Cardiac muscle cell (in vitro differentiated cells and primary cell): ENCODE results near the gene MFSD12. TPM values are rescaled to one million over a fixed set of nuclear protein-coding genes. Genes with fewer than 3 reads are reported as not detected.

Experiments
- DNase-seq, 2 donors: peaks; one replicate each; pipeline versions ENCODE4 v3.0.0 to v3.0.0-alpha.2; 2010 to 2017; ENCODE audit warnings: low read depth in 1 of 2, low spot score in 1 of 2
- H3K27ac ChIP-seq: fragments of 200-600 bp; sonication (generic); 2 replicates; pipeline ENCODE4 v1.5.1; 2016
- H3K27me3 ChIP-seq: fragments of 200-600 bp; sonication (generic); 2 replicates; pipeline ENCODE4 v1.6.0; 2016; ENCODE audit warnings: control low read depth
- H3K36me3 ChIP-seq: fragments of 200-600 bp; sonication (generic); 2 replicates; pipeline ENCODE4 v1.5.1; 2016; ENCODE audit warnings: control low read depth
- H3K4me1 ChIP-seq: fragments of 200-600 bp; sonication (generic); 2 replicates; pipeline ENCODE4 v1.8.1; 2017; ENCODE audit warnings: low read depth, mild to moderate bottlenecking, mixed run types
- H3K4me3 ChIP-seq: fragments of 200-600 bp; sonication (generic); 2 replicates; pipeline ENCODE4 v1.5.1; 2016; ENCODE audit warnings: mild to moderate bottlenecking
- H3K9me3 ChIP-seq: fragments of 200-600 bp; sonication (generic); 2 replicates; pipeline ENCODE4 v1.5.1; 2017; ENCODE audit warnings: low read depth, mild to moderate bottlenecking, control low read depth
- CTCF ChIP-seq: IDR thresholded peaks from 2 replicates; pipeline ENCODE4 v1.5.1; 2012; ENCODE audit warnings: low read depth, mild to moderate bottlenecking, low read length
- polyA plus RNA-seq: library from polyadenylated mRNA; unstranded; fragments of >200 nt; fragmentation: Nextera tagmentation; extraction: Ambion mirVana; gene quantifications from 2 replicates; pipeline ENCODE4 v1.2.1, GENCODE V29; 2016
- total RNA-seq: library from RNA; depleted of rRNA; stranded (reverse); fragments of >200 nt; gene quantifications from 2 replicates; pipeline ENCODE4 v1.2.3, GENCODE V29; 2016

Gene MFSD12
- total and polyA plus RNA-seq, 2 experiments from 2014 or later = 71.8 to 89.0 TPM

GRCh38 chr19:3528080-3528479, 29.3 kb downstream of the MFSD12 start:
- Histone ChIP-seq H3K4me3 (no peak overlapping the region), H3K9me3 (no peaks in the 10 kb centered on the region), H3K4me1 (no peaks in the 10 kb centered on the region), H3K27me3 (no peaks in the 10 kb centered on the region), H3K36me3 (peaks cover 38% of the 10 kb centered on the region), H3K27ac (no peak overlapping the region)
- no peak for TF ChIP-seq CTCF
- DNase-seq = no peak

GRCh38 chr19:3527238-3527910, 30.0 kb downstream of the MFSD12 start:
- Histone ChIP-seq H3K36me3 (peaks cover 31% of the 10 kb centered on the region), H3K4me1 (no peaks in the 10 kb centered on the region), H3K4me3 (no peak overlapping the region), H3K27me3 (no peaks in the 10 kb centered on the region), H3K27ac (no peak overlapping the region), H3K9me3 (no peaks in the 10 kb centered on the region)
- DNase-seq = no peak
- no peak for TF ChIP-seq CTCF

GRCh38 chr19:3526507-3527237, 30.7 kb downstream of the MFSD12 start:
- DNase-seq = no peak
- Histone ChIP-seq H3K27ac (no peak overlapping the region), H3K4me3 (no peak overlapping the region), H3K4me1 (no peaks in the 10 kb centered on the region), H3K27me3 (no peaks in the 10 kb centered on the region), H3K36me3 (peaks cover 27% of the 10 kb centered on the region), H3K9me3 (no peaks in the 10 kb centered on the region)
- peak; percentile 7 for TF ChIP-seq CTCF

- peaks cover 27% of the 10 kb centered on the region for H3K36me3 ChIP-seq
- no peak overlapping the region for H3K4me3 ChIP-seq
- TF ChIP-seq CTCF = no peak
- H3K27ac ChIP-seq = no peak overlapping the region
- no peaks in the 10 kb centered on the region for H3K9me3 ChIP-seq
- H3K4me1 ChIP-seq = no peaks in the 10 kb centered on the region
- no peak for DNase-seq
- H3K27me3 ChIP-seq = no peaks in the 10 kb centered on the region
Observed at GRCh38 chr19:3524904-3525451, 32.4 kb downstream of the MFSD12 start.

GRCh38 chr19:3524078-3524842, 33.1 kb downstream of the MFSD12 start:
- Histone ChIP-seq H3K9me3 (no peaks in the 10 kb centered on the region), H3K27me3 (no peaks in the 10 kb centered on the region), H3K36me3 (peaks cover 27% of the 10 kb centered on the region), H3K4me3 (no peak overlapping the region), H3K4me1 (no peaks in the 10 kb centered on the region), H3K27ac (no peak overlapping the region)
- DNase-seq = no peak
- no peak for TF ChIP-seq CTCF
